Progenitor cell of endocrine pancreas (in vitro differentiated cells): Measurements from ENCODE around the gene KLHL15. TPM values are rescaled to one million over a fixed set of nuclear protein-coding genes. Genes with fewer than 3 reads are reported as not detected.
"Not testable (repeated sequence)": the region's sequence is repeated elsewhere in the genome, so short reads cannot be mapped to it uniquely, and the experiment has no call there.

Experiments
- DNase-seq: peaks from one replicate; pipeline ENCODE4 v3.0.0; 2021; ENCODE audit warnings: low spot score; ENCODE audit not compliant: unreplicated experiment
- H3K27ac Mint-ChIP-seq: 2 replicates; pipeline ENCODE4 v1.8.0; 2021; ENCODE audit warnings: mild to moderate bottlenecking, moderate library complexity, mixed read lengths
- H3K27me3 Mint-ChIP-seq: 2 replicates; pipeline ENCODE4 v1.8.0; 2021; ENCODE audit warnings: mixed read lengths
- H3K36me3 Mint-ChIP-seq: 2 replicates; pipeline ENCODE4 v1.8.0; 2022; ENCODE audit warnings: mixed read lengths; ENCODE audit not compliant: insufficient read depth
- H3K4me1 Mint-ChIP-seq: 2 replicates; pipeline ENCODE4 v1.8.0; 2021; ENCODE audit warnings: low read depth, mixed read lengths
- H3K4me3 Mint-ChIP-seq: 2 replicates; pipeline ENCODE4 v1.8.0; 2021; ENCODE audit warnings: low read depth, mild to moderate bottlenecking, moderate library complexity, mixed read lengths
- H3K9me3 Mint-ChIP-seq: 2 replicates; pipeline ENCODE4 v1.8.0; 2021; ENCODE audit warnings: low read depth, mixed read lengths
- CTCF ChIP-seq: fragments of 200-600 bp; sonication (generic); IDR thresholded peaks from one replicate; pipeline ENCODE4 v1.5.0; 2021; ENCODE audit warnings: antibody characterized with exemption, mild to moderate bottlenecking; ENCODE audit not compliant: unreplicated experiment
- total RNA-seq: library from RNA; stranded (reverse); gene quantifications from 2 replicates; pipeline ENCODE4 v1.2.1, GENCODE V29; 2021

KLHL15 gene
- total RNA-seq, 1 donor from 2014 or later, result 16.0 TPM

GRCh38 chrX:23981711-23982110 lies 45.3 kb downstream of the KLHL15 start:
- Mint-ChIP-seq H3K4me3 (no peak overlapping the region), H3K9me3 (no peaks in the 10 kb centered on the region), H3K27me3 (no peaks in the 10 kb centered on the region), H3K27ac (no peak overlapping the region), H3K36me3 (peaks cover 8% of the 10 kb centered on the region), H3K4me1 (peaks cover 11% of the 10 kb centered on the region)
- no peak for TF ChIP-seq CTCF
- no peak for DNase-seq

GRCh38 chrX:23981222-23981621 lies 45.8 kb downstream of the KLHL15 start:
- Mint-ChIP-seq H3K27me3 (no peaks in the 10 kb centered on the region), H3K36me3 (peaks cover 8% of the 10 kb centered on the region), H3K4me1 (peaks cover 11% of the 10 kb centered on the region), H3K9me3 (no peaks in the 10 kb centered on the region), H3K4me3 (no peak overlapping the region), H3K27ac (no peak overlapping the region)
- no peak for TF ChIP-seq CTCF
- DNase-seq, result no peak

- H3K4me1 Mint-ChIP-seq, result peaks cover 11% of the 10 kb centered on the region
- no peaks in the 10 kb centered on the region for H3K9me3 Mint-ChIP-seq
- H3K36me3 Mint-ChIP-seq, result peaks cover 6% of the 10 kb centered on the region
- H3K27me3 Mint-ChIP-seq, result no peaks in the 10 kb centered on the region
- DNase-seq, result no peak
- no peak for TF ChIP-seq CTCF
- H3K27ac Mint-ChIP-seq, result peak overlapping the region; percentile 74
- no peak overlapping the region for H3K4me3 Mint-ChIP-seq
These were observed 47.0 kb downstream of the KLHL15 start for GRCh38 chrX:23980011-23980441.

GRCh38 chrX:23978491-23978890 lies 48.5 kb downstream of the KLHL15 start:
- peaks cover 11% of the 10 kb centered on the region for H3K4me1 Mint-ChIP-seq
- no peak overlapping the region for H3K27ac Mint-ChIP-seq

GRCh38 chrX:23965630-23966029 lies 61.4 kb downstream of the KLHL15 start:
- not testable (repeated sequence) for H3K4me3 Mint-ChIP-seq, H3K9me3 Mint-ChIP-seq, H3K36me3 Mint-ChIP-seq, H3K27me3 Mint-ChIP-seq, H3K27ac Mint-ChIP-seq, DNase-seq, H3K4me1 Mint-ChIP-seq

More at GRCh38 chrX:23978491-23978890, 48.5 kb downstream of the KLHL15 start:
- DNase-seq, result no peak
- H3K27me3 Mint-ChIP-seq, result no peaks in the 10 kb centered on the region
- H3K9me3 Mint-ChIP-seq, result no peaks in the 10 kb centered on the region
- no peak for TF ChIP-seq CTCF
- H3K4me3 Mint-ChIP-seq, result no peak overlapping the region
- H3K36me3 Mint-ChIP-seq, result peaks cover 6% of the 10 kb centered on the region

- TF ChIP-seq CTCF, result no peak
- Mint-ChIP-seq H3K36me3 (no peaks in the 10 kb centered on the region), H3K27ac (no peak overlapping the region), H3K4me3 (no peak overlapping the region), H3K9me3 (peaks cover 9% of the 10 kb centered on the region), H3K4me1 (no peaks in the 10 kb centered on the region), H3K27me3 (no peaks in the 10 kb centered on the region)
- no peak for DNase-seq
These were observed 62.8 kb downstream of the KLHL15 start for GRCh38 chrX:23964191-23964590.
